MM.1S (cell line): ENCODE results near the gene MAPK7.

Experiments
- DNase-seq: peaks from one replicate; pipeline ENCODE4 v3.0.0-alpha.2; 2015
- H2AFZ ChIP-seq: fragments of 300-600 bp; sonication (generic); 2 replicates; pipeline ENCODE4 v1.6.0; 2016; ENCODE audit warnings: antibody characterized with exemption, low read length
- H3F3A ChIP-seq: fragments of 300-600 bp; sonication (generic); 2 replicates; pipeline ENCODE4 v1.6.1; 2016; ENCODE audit warnings: mild to moderate bottlenecking, antibody characterized with exemption, low read length, moderate library complexity, mixed read lengths; ENCODE audit not compliant: insufficient read depth
- H3K27ac ChIP-seq: fragments of 300-600 bp; sonication (generic); 2 replicates; pipeline ENCODE4 v1.5.1; 2016; ENCODE audit warnings: mild to moderate bottlenecking, low read length
- H3K27me3 ChIP-seq: fragments of 300-600 bp; sonication (generic); replicated peaks from 2 replicates; pipeline ENCODE4 v1.6.0; 2016; ENCODE audit warnings: low read length; ENCODE audit not compliant: insufficient read depth
- H3K36me3 ChIP-seq: fragments of 300-600 bp; sonication (generic); replicated peaks from 2 replicates; pipeline ENCODE4 v1.6.1; 2016; ENCODE audit warnings: mild to moderate bottlenecking, low read length, mixed read lengths; ENCODE audit not compliant: insufficient read depth
- H3K4me1 ChIP-seq: fragments of 300-600 bp; sonication (generic); 2 replicates; pipeline ENCODE4 v1.6.1; 2016; ENCODE audit warnings: low read length, mixed read lengths
- H3K4me2 ChIP-seq: fragments of 300-600 bp; sonication (generic); 2 replicates; pipeline ENCODE4 v1.6.0; 2016; ENCODE audit warnings: low read depth, low read length
- H3K4me3 ChIP-seq: fragments of 300-600 bp; sonication (generic); 2 replicates; pipeline ENCODE4 v1.5.1; 2016; ENCODE audit warnings: low read length, mixed read lengths
- H3K79me2 ChIP-seq: fragments of 300-600 bp; sonication (generic); 2 replicates; pipeline ENCODE4 v1.6.1; 2016; ENCODE audit warnings: mixed run types, low read length, mixed read lengths
- H3K9ac ChIP-seq: fragments of 300-600 bp; sonication (generic); 2 replicates; pipeline ENCODE4 v1.6.1; 2016; ENCODE audit warnings: low read length, mixed read lengths
- H3K9me2 ChIP-seq: fragments of 300-600 bp; sonication (generic); replicated peaks from 2 replicates; pipeline ENCODE4 v1.6.1; 2016; ENCODE audit warnings: mild to moderate bottlenecking, low read length, mixed read lengths; ENCODE audit not compliant: insufficient read depth
- H3K9me3 ChIP-seq: fragments of 300-600 bp; sonication (generic); replicated peaks from 2 replicates; pipeline ENCODE4 v1.6.1; 2016; ENCODE audit warnings: mild to moderate bottlenecking, low read length, mixed read lengths; ENCODE audit not compliant: insufficient read depth
- H4K20me1 ChIP-seq: fragments of 300-600 bp; sonication (generic); 2 replicates; pipeline ENCODE4 v1.6.1; 2016; ENCODE audit warnings: mild to moderate bottlenecking, low read length, moderate library complexity, mixed read lengths; ENCODE audit not compliant: insufficient read depth
- CTCF ChIP-seq: fragments of 300-600 bp; sonication (generic); IDR thresholded peaks from 2 replicates; pipeline ENCODE4 v1.5.1; 2016; ENCODE audit warnings: antibody characterized with exemption, low read length, mixed read lengths
- EZH2 ChIP-seq: fragments of 300-600 bp; sonication (generic); optimal IDR thresholded peaks from 2 replicates; pipeline ENCODE3; 2017; ENCODE audit warnings: low read depth, mild to moderate bottlenecking, antibody characterized with exemption, low read length, mixed read lengths
- EZH2phosphoT487 ChIP-seq: fragments of 300-600 bp; sonication (generic); IDR thresholded peaks from 2 replicates; pipeline ENCODE4 v1.6.1; 2018; ENCODE audit warnings: antibody characterized with exemption, low read length

MAPK7 gene

GRCh38 chr17:19413761-19414160 lies 35.5 kb downstream of the MAPK7 start:
- no peak overlapping the region for H2AFZ ChIP-seq
- no peaks in the 10 kb centered on the region for H3K9me2 ChIP-seq
- TF ChIP-seq EZH2phosphoT487 (no peak), EZH2 (no peak), CTCF (no peak)
- H3K9ac ChIP-seq = no peak overlapping the region
- H3K27me3 ChIP-seq = no peaks in the 10 kb centered on the region
- H3F3A ChIP-seq = 0 out of 2 replicates have a peak, but pooled peaks cover 6% of the 10 kb centered on the region
- no peak for DNase-seq
- no peaks in the 10 kb centered on the region for H3K79me2 ChIP-seq
- H3K36me3 ChIP-seq = no peaks in the 10 kb centered on the region
- no peak overlapping the region for H3K27ac ChIP-seq
- no peaks in the 10 kb centered on the region for H3K9me3 ChIP-seq
- no peaks in the 10 kb centered on the region for H4K20me1 ChIP-seq
- H3K4me2 ChIP-seq = no peak overlapping the region
- peaks cover 19% of the 10 kb centered on the region for H3K4me1 ChIP-seq
- no peak overlapping the region for H3K4me3 ChIP-seq

- no peak for DNase-seq
These were observed 36.3 kb downstream of the MAPK7 start for GRCh38 chr17:19414396-19415280.

GRCh38 chr17:19415311-19415710 lies 37.0 kb downstream of the MAPK7 start:
- Histone ChIP-seq H4K20me1 (no peaks in the 10 kb centered on the region), H3K9me3 (no peaks in the 10 kb centered on the region), H3K4me1 (peaks cover 21% of the 10 kb centered on the region), H2AFZ (no peak overlapping the region), H3K4me2 (no peak overlapping the region), H3K4me3 (no peak overlapping the region), H3K9me2 (no peaks in the 10 kb centered on the region), H3K27ac (no peak overlapping the region), H3K79me2 (no peaks in the 10 kb centered on the region), H3K36me3 (no peaks in the 10 kb centered on the region), H3K27me3 (no peaks in the 10 kb centered on the region), H3F3A (0 out of 2 replicates have a peak, but pooled peaks cover 6% of the 10 kb centered on the region), H3K9ac (no peak overlapping the region)
- TF ChIP-seq CTCF (no peak), EZH2 (no peak), EZH2phosphoT487 (no peak)
- DNase-seq = no peak

More at GRCh38 chr17:19414396-19415280, 36.3 kb downstream of the MAPK7 start:
- Histone ChIP-seq H3K4me3 (no peak overlapping the region), H3K79me2 (no peaks in the 10 kb centered on the region), H3K9me3 (no peaks in the 10 kb centered on the region), H4K20me1 (no peaks in the 10 kb centered on the region), H3K27ac (no peak overlapping the region), H3K9me2 (no peaks in the 10 kb centered on the region), H3K4me2 (no peak overlapping the region), H3K36me3 (no peaks in the 10 kb centered on the region), H3F3A (0 out of 2 replicates have a peak, but pooled peaks cover 6% of the 10 kb centered on the region), H3K9ac (no peak overlapping the region), H3K27me3 (no peaks in the 10 kb centered on the region), H2AFZ (no peak overlapping the region), H3K4me1 (peaks cover 21% of the 10 kb centered on the region)
- TF ChIP-seq EZH2 (no peak), EZH2phosphoT487 (no peak), CTCF (no peak)
